Natural killer cell treated with Interleukin-12 subunit alpha and Interleukin-12 subunit beta and Interleukin-15 and Interleukin-18, amount 100 ng/mL, for 72 hours (primary cell): ENCODE measurements around the gene TBXAS1. TPM values are rescaled to one million over a fixed set of nuclear protein-coding genes. Genes with fewer than 3 reads are reported as not detected.
A peak's percentile ranks its signal among the peaks of the same experiment; 100 is the strongest.

ENCODE experiments used
- ATAC-seq, 2 donors: fragments of 150-1000 bp; cut with Tn5 transposase in 1 of 2; sonication (Bioruptor Pico), chemical (Tn5 transposase) in 1 of 2; 2 replicates each; pipeline ENCODE4 v1.10.0; 2021
- DNase-seq: peaks from one replicate; pipeline ENCODE4 v3.0.0; 2022; ENCODE audit warnings: low spot score
- H3K27ac Mint-ChIP-seq, 2 donors: 1 replicate in 1 of 2; 2 replicates in 1 of 2; pipeline ENCODE4 v1.8.0; 2022; ENCODE audit warnings: mixed read lengths in 2 of 2, mild to moderate bottlenecking in 1 of 2, moderate library complexity in 1 of 2
- H3K27me3 Mint-ChIP-seq, 2 donors: 1 replicate in 1 of 2; 2 replicates in 1 of 2; pipeline ENCODE4 v1.8.0; 2022; ENCODE audit warnings: mixed read lengths in 2 of 2
- H3K36me3 Mint-ChIP-seq: one replicate; pipeline ENCODE4 v1.8.0; 2022; ENCODE audit warnings: mixed read lengths
- H3K4me1 Mint-ChIP-seq, 2 donors: 1 replicate in 1 of 2; 2 replicates in 1 of 2; pipeline ENCODE4 v1.8.0; 2022; ENCODE audit warnings: low read depth in 2 of 2, mixed read lengths in 2 of 2, mild to moderate bottlenecking in 1 of 2
- H3K4me3 Mint-ChIP-seq: one replicate; pipeline ENCODE4 v1.8.0; 2022; ENCODE audit warnings: mixed read lengths
- H3K9me3 Mint-ChIP-seq: 2 replicates; pipeline ENCODE4 v1.8.0; 2022; ENCODE audit warnings: mixed read lengths
- total RNA-seq, 2 donors: library from RNA; stranded (reverse); gene quantifications; one replicate each; pipeline ENCODE4 v1.2.3, GENCODE V29; 2022

TBXAS1 gene
- 100 to 1,000 TPM; 104 to 130 TPM for total RNA-seq

DNA sequence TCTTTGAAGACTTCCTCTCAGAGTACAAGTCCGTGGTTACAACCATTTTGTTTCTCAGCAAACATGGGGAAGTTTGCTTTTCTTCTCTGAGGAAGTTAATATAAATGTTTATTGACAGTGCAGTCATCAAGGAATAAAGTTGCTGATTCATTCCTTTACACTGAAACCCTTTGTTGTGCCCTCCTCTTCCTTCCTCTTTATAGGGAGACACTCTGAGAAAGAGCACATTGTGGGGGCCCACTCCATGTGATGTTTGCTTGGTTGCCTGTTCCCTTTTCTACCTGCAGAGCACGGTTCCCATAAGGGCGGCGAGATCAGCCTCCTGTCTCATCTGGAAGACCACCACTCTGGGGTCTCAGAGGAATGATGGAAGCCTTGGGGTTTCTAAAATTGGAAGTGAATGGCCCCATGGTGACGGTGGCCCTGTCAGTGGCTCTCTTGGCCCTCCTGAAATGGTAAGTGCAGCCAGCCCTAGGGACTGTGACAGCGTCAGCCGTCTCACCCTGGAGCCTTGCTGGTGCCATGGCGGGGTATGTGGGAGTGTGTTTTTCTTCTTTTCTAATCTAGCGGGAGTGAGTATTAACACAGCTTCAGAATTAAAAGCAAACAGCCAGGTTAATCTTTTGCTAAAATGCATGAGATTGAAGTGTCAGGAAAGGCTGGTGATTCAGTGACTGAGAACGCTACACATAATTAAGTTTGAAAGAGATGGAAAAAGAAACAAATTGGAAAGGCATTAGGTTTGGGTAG, at the start of gene TBXAS1:
TBXAS1 (plus strand) TSS at position 240 of the 750 bp plus-strand sequence; CDS start at position 367, 127 bp downstream.
- H3K27ac Mint-ChIP-seq: peak within 1 kb of the TSS; percentile 99 to 100
- ATAC-seq (peak; percentile 61 to 65), DNase-seq (peak; percentile 70)
- peaks cover 70 to 73% of the 10 kb centered on the region in 2 donors for H3K4me1 Mint-ChIP-seq
- H3K27me3 Mint-ChIP-seq: no peaks in the 10 kb centered on the region
- H3K36me3 Mint-ChIP-seq: peaks cover 42% of the 10 kb centered on the region
- H3K9me3 Mint-ChIP-seq: peaks cover 8% of the 10 kb centered on the region
- peak within 1 kb of the TSS; percentile 92 for H3K4me3 Mint-ChIP-seq

DNA sequence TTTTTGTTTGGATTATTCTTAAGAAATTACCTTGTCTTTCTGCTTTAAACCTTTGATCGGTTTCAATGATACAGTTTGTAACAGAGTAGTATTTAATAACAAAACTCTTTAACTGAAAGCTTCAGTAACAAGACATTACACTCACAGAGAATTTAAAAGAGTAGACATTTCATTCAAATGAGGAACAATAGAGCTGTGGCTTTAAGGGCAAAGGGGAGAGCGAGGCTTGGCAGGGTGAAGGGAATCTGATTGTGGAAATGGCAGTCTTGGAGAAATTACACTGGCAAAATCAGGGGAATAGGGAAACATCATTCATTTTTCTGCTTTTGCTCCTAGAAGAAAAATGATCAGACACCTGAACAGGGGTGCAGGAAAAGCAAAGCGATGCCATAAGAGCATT, 46.1 kb upstream of the TBXAS1 start:
- Mint-ChIP-seq H3K4me1 (peaks cover 19 to 24% of the 10 kb centered on the region in 2 donors), H3K36me3 (peaks cover 13% of the 10 kb centered on the region), H3K27ac (no peak overlapping the region), H3K9me3 (no peaks in the 10 kb centered on the region), H3K27me3 (no peaks in the 10 kb centered on the region), H3K4me3 (no peak overlapping the region)
- ATAC-seq: no peak
- DNase-seq: no peak

DNA sequence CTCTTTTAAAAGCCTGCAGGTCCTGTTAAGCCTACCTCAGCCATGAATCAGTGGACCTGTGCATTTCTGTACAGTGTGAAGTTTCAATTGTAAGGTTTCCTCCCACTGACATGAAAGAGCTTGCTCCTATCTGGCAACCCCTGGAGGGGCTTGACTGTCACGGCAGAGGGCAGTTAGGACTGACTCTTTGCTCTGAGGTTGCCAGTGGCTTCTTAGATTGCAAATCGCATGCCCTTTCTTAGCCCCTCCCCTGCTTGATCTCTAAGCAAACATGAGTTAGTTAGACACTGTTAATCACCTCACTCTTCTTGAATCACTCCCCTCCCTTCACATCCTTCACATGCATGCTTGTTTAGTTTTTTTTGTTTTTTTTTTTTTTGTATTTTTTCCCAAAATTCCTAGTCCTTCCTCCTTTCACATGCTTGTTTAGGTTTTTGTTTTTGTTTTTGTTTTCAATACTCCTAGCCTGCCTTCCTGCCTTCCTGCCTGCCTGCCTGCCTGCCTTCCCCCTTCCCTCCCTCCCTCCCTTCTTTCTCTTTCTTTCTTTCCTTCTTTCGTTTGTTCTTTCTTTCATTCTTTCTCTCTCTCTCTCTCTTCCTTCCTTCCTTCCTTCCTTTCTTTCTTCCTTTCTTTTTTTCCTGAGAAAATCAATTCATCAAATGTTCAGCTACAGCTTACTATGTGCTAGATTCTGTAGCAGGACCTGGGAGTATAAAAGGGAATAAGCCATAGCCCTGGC, 45.2 kb upstream of the TBXAS1 start:
- peaks cover 13% of the 10 kb centered on the region for H3K36me3 Mint-ChIP-seq
- H3K27me3 Mint-ChIP-seq: no peaks in the 10 kb centered on the region
- H3K4me3 Mint-ChIP-seq: no peak overlapping the region
- H3K27ac Mint-ChIP-seq: no peak overlapping the region
- ATAC-seq: no peak
- peaks cover 15 to 21% of the 10 kb centered on the region in 2 donors for H3K4me1 Mint-ChIP-seq
- no peaks in the 10 kb centered on the region for H3K9me3 Mint-ChIP-seq
- DNase-seq: no peak

DNA sequence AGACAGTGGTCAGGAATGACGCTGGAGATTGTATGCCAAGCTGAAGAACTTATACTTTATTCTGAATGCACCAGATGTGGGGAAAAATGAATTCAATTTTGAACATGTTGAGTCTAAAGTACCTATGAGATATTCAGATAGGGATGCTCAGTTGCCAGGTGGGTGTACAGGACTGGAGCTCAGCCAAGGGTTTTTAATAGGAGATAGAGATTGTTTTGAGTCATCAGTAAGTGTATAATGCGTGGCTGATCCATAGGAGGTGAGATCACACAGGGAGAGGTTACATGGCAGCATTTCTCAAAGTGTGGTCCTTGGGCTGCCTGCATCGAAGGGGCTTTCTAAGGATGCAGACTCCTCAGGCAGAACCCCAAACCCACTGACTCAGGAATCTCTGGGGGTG, 44.4 kb upstream of the TBXAS1 start:
- ATAC-seq: no peak
- no peaks in the 10 kb centered on the region for H3K27me3 Mint-ChIP-seq
- no peaks in the 10 kb centered on the region for H3K9me3 Mint-ChIP-seq
- H3K36me3 Mint-ChIP-seq: peaks cover 9% of the 10 kb centered on the region
- no peak overlapping the region for H3K4me3 Mint-ChIP-seq
- peaks cover 6 to 14% of the 10 kb centered on the region in 2 donors for H3K4me1 Mint-ChIP-seq
- no peak for DNase-seq
- no peak overlapping the region for H3K27ac Mint-ChIP-seq

DNA sequence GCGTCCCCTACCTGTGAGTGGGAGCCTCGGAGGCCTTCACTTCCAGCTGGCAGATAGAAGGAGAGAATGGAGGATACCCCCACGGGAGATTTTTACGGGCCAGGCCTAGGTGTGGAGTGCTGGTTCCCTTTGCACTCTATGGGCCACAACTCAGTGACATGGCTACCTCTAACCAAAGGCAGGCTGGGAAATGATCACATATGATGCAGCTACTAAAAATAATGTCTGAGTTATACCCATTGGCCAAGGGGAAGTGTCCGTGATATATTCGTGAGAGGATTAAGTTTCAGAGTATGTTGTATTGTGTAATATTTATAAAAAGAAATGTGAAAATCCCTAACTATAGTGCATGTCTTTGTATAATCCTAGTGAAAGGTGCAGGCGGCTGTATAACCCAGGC, 37.7 kb upstream of the TBXAS1 start:
- Mint-ChIP-seq H3K36me3 (peaks cover 13% of the 10 kb centered on the region), H3K27ac (no peak overlapping the region), H3K27me3 (no peaks in the 10 kb centered on the region), H3K9me3 (peaks cover 4% of the 10 kb centered on the region), H3K4me3 (no peak overlapping the region), H3K4me1 (peaks cover 3 to 5% of the 10 kb centered on the region in 2 donors)
- no peak for DNase-seq
- no peak for ATAC-seq

DNA sequence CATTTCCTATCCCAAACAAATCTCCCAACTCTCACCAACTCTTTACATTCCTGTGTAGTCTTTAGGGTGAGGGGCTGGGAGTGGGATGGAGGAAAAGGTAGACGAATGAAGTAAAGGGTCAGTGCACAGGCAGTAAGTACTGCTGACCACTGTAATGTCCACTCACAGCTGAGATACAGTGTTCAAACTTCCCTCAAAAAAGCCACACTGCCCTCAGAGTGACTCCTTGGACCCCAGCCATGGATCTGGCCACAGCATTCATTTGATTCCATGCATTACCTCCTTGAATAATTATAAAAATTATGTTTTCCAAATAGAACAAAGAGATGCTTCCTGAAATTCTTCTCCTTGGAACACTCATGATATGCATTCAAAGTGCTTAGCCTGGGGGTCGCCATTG, 31.5 kb upstream of the TBXAS1 start:
- ATAC-seq (no peak), DNase-seq (no peak)
- H3K4me3 Mint-ChIP-seq: no peak overlapping the region
- no peaks in the 10 kb centered on the region for H3K27me3 Mint-ChIP-seq
- peaks cover 6% of the 10 kb centered on the region for H3K9me3 Mint-ChIP-seq
- peaks cover 15% of the 10 kb centered on the region for H3K36me3 Mint-ChIP-seq
- peaks cover 19 to 29% of the 10 kb centered on the region in 2 donors for H3K4me1 Mint-ChIP-seq
- H3K27ac Mint-ChIP-seq: peak overlapping the region in 1 of 2 donors; percentile 67

DNA sequence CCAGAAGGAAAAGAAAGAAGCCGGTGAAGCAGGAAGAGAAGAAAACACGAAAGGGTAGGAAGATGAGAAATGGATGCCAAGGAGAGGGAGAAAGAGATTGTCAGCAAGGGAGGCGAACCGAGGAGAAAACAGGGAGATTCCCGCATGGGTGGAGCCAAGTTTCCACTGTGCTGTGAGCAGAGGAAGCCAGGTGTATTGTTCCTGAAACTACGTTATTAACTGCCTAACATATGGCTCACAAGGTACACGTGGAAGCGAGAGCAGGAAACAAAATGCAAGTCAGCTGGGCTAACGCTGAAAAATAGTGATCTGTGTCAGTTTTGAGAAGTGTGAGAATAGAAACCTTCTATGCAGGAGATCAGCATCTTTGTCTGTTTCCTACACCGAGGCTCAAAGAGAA, 30.8 kb upstream of the TBXAS1 start:
- Mint-ChIP-seq H3K4me1 (peaks cover 25 to 35% of the 10 kb centered on the region in 2 donors), H3K4me3 (no peak overlapping the region), H3K9me3 (peaks cover 12% of the 10 kb centered on the region), H3K27me3 (no peaks in the 10 kb centered on the region), H3K36me3 (peaks cover 20% of the 10 kb centered on the region), H3K27ac (peak overlapping the region in 1 of 2 donors; percentile 67)
- DNase-seq: no peak
- no peak for ATAC-seq

DNA sequence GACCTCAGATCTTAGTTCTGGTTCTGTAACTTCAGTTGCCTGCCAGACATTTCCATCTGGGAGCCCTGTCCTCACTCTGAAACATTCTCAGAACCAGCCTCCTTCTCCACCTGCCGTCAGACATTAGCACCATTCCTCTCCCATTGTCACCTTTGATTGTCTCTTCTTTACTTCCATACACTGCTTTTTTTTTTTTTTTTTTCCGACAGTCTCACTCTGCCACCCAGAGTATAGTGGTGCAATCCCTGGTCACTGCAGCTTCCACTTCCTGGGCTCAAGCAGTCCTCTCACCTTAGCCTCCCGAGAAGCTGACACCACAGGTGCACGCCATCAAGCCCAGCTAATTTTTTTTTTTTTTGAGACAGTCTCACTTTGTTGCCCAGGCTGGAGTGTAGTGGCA, 30.2 kb upstream of the TBXAS1 start:
- Mint-ChIP-seq H3K36me3 (peaks cover 22% of the 10 kb centered on the region), H3K4me1 (peaks cover 25 to 36% of the 10 kb centered on the region in 2 donors), H3K4me3 (no peak overlapping the region), H3K27ac (peak overlapping the region in 1 of 2 donors; percentile 76), H3K9me3 (peaks cover 12% of the 10 kb centered on the region), H3K27me3 (no peaks in the 10 kb centered on the region)
- DNase-seq: no peak
- ATAC-seq: no peak

DNA sequence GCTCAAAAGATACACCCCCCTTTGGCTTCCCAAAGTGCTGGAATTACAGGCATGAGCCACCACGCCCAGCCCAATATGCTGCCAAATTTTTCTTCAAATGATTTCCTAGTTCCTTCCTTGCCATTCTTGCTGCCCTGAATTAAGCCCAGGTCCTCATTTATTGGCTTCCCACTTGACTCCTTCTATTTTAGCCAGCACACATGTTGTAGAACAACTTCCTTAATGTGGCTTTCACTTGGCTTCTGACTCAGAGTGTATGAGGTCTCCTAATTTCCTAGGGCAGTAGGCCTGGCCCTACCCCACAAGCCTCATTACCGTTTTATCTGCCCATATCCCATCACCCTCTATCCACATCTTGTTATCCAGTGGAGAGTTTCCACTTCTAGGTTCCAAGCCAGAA, 29.5 kb upstream of the TBXAS1 start:
- Mint-ChIP-seq H3K36me3 (peaks cover 25% of the 10 kb centered on the region), H3K4me3 (no peak overlapping the region), H3K4me1 (peaks cover 25 to 39% of the 10 kb centered on the region in 2 donors), H3K27ac (peak overlapping the region in 1 of 2 donors; percentile 76), H3K9me3 (peaks cover 12% of the 10 kb centered on the region), H3K27me3 (no peaks in the 10 kb centered on the region)
- ATAC-seq (peak in 1 of 2 donors; percentile 56), DNase-seq (no peak)

DNA sequence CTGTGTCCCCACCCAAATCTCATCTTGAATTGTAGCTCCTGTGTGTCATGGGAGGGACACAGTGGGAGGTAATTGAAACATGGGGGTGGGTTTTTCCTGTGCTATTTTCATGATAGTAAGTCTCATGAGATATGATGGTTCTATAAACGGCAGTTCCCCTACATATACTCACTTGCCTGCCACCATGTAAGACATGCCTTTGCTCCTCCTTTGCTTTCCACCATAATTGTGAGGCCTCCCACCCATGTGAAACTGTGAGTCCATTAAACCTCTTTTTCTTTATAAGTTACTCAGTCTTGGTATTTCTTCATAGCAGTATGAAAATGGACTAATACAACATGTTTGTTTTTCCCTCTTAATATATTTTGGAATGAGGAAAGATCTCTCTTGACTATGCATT, 24.5 kb upstream of the TBXAS1 start:
- Mint-ChIP-seq H3K9me3 (peaks cover 11% of the 10 kb centered on the region), H3K36me3 (peaks cover 24% of the 10 kb centered on the region), H3K4me3 (no peak overlapping the region), H3K27me3 (no peaks in the 10 kb centered on the region), H3K4me1 (peaks cover 24 to 41% of the 10 kb centered on the region in 2 donors), H3K27ac (peak overlapping the region in 1 of 2 donors; percentile 50)
- ATAC-seq (no peak), DNase-seq (no peak)

DNA sequence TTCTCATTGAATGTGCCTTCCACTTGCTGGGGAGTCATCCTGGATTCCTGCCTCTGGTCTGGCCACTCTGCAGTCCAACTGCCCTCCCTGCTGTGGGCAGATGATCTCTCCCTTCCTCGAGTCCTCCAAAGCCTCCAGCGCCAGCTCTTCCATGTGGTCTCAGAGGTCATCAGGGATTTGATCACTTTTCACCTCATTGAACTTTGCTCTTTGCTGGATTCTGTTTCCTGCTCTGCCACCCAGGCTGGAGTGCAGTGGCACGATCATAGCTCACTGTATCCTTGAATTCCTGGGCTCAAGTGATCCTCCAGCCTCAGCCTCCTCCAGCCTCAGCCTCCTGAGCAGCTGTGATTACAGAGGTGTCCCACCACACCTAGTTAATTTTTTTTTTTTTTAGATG, 22.1 kb upstream of the TBXAS1 start:
- Mint-ChIP-seq H3K27ac (peak overlapping the region in 1 of 2 donors; percentile 84), H3K9me3 (peaks cover 11% of the 10 kb centered on the region), H3K4me1 (peaks cover 33 to 52% of the 10 kb centered on the region in 2 donors), H3K36me3 (peaks cover 24% of the 10 kb centered on the region), H3K4me3 (no peak overlapping the region), H3K27me3 (no peaks in the 10 kb centered on the region)
- no peak for ATAC-seq
- DNase-seq: no peak

DNA sequence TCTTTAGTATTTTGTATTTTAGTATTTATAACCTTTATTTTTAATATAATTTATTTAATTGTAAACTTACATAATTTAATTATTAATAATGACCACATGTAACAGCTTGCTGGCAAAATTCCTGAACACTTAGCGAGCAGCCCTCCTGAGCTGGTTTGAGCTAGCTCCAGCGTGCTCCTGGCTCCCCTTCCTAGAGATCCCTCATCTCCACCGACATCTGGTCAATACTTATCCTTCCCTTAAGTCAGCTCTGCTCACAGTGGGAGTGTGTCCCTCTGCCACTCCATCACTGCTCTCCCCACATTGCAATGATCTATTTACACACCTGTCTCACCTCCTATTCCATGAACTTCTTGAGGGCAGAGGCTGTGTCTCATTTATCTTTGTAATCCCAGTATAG, 20.6 kb upstream of the TBXAS1 start:
- no peak for ATAC-seq
- H3K4me3 Mint-ChIP-seq: no peak overlapping the region

DNA sequence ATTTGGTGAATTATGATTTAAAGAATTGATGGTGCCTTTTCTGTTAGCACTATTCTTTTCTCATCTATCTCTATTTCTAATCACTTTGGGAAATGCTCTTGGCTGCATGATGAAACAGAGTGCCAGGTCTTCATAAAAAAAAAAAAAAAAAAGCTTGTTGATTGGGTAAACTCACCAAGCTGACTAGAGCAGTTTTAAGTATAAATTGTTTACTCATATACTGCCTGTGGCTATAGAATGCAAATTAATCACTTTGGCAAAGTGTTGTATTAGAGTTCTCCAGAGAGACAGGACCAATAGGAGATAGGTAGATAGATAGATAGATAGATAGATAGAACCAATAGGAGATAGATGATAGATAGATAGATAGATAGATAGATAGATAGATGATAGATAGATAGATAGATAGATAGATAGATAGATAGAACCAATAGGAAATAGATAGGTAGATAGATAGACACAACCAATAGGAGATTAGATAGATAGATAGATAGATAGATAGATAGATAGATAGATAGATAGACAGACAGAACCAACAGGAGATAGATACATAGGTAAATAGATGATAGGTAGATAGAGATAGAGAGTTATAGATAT, 20.1 kb upstream of the TBXAS1 start:
- no peak for DNase-seq
- peak overlapping the region in 1 of 2 donors; percentile 57 for H3K27ac Mint-ChIP-seq
- peaks cover 33 to 53% of the 10 kb centered on the region in 2 donors for H3K4me1 Mint-ChIP-seq
- H3K27me3 Mint-ChIP-seq: no peaks in the 10 kb centered on the region
- no peak for ATAC-seq
- peaks cover 3% of the 10 kb centered on the region for H3K9me3 Mint-ChIP-seq
- peaks cover 13% of the 10 kb centered on the region for H3K36me3 Mint-ChIP-seq
- no peak overlapping the region for H3K4me3 Mint-ChIP-seq

More for the DNA sequence above, 20.6 kb upstream of the TBXAS1 start:
- H3K9me3 Mint-ChIP-seq: peaks cover 3% of the 10 kb centered on the region
- H3K27me3 Mint-ChIP-seq: no peaks in the 10 kb centered on the region
- peaks cover 13% of the 10 kb centered on the region for H3K36me3 Mint-ChIP-seq
- peaks cover 28 to 48% of the 10 kb centered on the region in 2 donors for H3K4me1 Mint-ChIP-seq
- DNase-seq: no peak
- H3K27ac Mint-ChIP-seq: peak overlapping the region in 1 of 2 donors; percentile 57

DNA sequence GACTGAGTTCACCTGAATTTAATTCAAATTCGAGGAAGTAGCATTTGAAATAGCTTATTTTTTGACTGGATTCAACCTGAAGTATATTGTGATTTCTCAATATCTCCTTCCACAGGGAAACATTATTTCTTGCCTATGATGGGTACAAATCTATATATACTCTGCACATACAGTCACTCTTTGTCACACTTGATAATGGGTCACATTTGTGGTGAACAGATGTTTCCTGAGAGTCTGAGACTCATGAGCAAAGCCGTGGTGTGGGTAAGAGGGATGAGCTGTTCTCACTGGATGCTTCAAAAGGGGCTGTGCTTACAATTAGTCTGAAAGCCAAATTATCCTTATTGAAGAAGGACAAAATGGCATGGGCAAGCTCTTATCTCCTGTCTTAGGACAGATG, 18.0 kb upstream of the TBXAS1 start:
- peak overlapping the region; percentile 15 for H3K4me3 Mint-ChIP-seq
- peak overlapping the region; percentile 25 to 67 for H3K27ac Mint-ChIP-seq
- peaks cover 37 to 55% of the 10 kb centered on the region in 2 donors for H3K4me1 Mint-ChIP-seq
- H3K36me3 Mint-ChIP-seq: peaks cover 5% of the 10 kb centered on the region
- no peaks in the 10 kb centered on the region for H3K27me3 Mint-ChIP-seq
- peaks cover 5% of the 10 kb centered on the region for H3K9me3 Mint-ChIP-seq
- ATAC-seq (peak; percentile 76 to 88), DNase-seq (no peak)
